ENCODE data around the gene SEL1L3. TPM values are rescaled to one million over a fixed set of nuclear protein-coding genes. Genes with fewer than 3 reads are reported as not detected.

Gene SEL1L3
- total RNA-seq, 2 experiments from 2014 or later = 180 to 313 TPM

GRCh38 chr4:25710637-25711036, 152.2 kb downstream of the SEL1L3 start:
- DNase-seq (ENCODE audit: low spot score) = no peak
- intact Hi-C loops (cut with micrococcal nuclease; ENCODE audit: unreplicated experiment) = no loop called here
- H3K27ac ChIP-seq (ENCODE audit: low read depth, low read length, poor library complexity, severe bottlenecking) = no peak overlapping the region
- ChIA-PET POLR2A (no interaction called here), CTCF (ENCODE audit: unreplicated experiment) (no interaction called here)
- no peaks in the 10 kb centered on the region for H3K36me3 ChIP-seq (ENCODE audit: insufficient read depth, low read length)
- H3K4me3 ChIP-seq (ENCODE audit: low read depth, low read length, poor library complexity, severe bottlenecking) = no peak overlapping the region
- H3K9me2 ChIP-seq (ENCODE audit: insufficient read depth, low read length) = no peaks in the 10 kb centered on the region
- H3K9me3 ChIP-seq (ENCODE audit: low read length) = no peaks in the 10 kb centered on the region
- no peaks in the 10 kb centered on the region for H4K20me1 ChIP-seq (ENCODE audit: insufficient read depth, low read length)
- H3K4me1 ChIP-seq (ENCODE audit: insufficient read depth, low read length, poor library complexity, severe bottlenecking) = no peaks in the 10 kb centered on the region
- H3K4me2 ChIP-seq (ENCODE audit: low read length) = no peak overlapping the region
- H2AFZ ChIP-seq (ENCODE audit: low read length) = no peak overlapping the region
- no TSS peak for BruUV-seq (replicated peaks)
- no peak for TF ChIP-seq EZH2phosphoT487 (IDR thresholded peaks at IDR 0.05; ENCODE audit: borderline replicate concordance, low read depth, low read length)
- TF ChIP-seq, protein P1, sequence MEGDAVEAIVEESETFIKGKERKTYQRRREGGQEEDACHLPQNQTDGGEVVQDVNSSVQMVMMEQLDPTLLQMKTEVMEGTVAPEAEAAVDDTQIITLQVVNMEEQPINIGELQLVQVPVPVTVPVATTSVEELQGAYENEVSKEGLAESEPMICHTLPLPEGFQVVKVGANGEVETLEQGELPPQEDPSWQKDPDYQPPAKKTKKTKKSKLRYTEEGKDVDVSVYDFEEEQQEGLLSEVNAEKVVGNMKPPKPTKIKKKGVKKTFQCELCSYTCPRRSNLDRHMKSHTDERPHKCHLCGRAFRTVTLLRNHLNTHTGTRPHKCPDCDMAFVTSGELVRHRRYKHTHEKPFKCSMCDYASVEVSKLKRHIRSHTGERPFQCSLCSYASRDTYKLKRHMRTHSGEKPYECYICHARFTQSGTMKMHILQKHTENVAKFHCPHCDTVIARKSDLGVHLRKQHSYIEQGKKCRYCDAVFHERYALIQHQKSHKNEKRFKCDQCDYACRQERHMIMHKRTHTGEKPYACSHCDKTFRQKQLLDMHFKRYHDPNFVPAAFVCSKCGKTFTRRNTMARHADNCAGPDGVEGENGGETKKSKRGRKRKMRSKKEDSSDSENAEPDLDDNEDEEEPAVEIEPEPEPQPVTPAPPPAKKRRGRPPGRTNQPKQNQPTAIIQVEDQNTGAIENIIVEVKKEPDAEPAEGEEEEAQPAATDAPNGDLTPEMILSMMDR (conservative IDR thresholded peaks at IDR 0.05; ENCODE audit: low read length) = no peak
- H3K79me2 ChIP-seq (ENCODE audit: insufficient read depth, low read depth, low read length) = no peaks in the 10 kb centered on the region

DNA sequence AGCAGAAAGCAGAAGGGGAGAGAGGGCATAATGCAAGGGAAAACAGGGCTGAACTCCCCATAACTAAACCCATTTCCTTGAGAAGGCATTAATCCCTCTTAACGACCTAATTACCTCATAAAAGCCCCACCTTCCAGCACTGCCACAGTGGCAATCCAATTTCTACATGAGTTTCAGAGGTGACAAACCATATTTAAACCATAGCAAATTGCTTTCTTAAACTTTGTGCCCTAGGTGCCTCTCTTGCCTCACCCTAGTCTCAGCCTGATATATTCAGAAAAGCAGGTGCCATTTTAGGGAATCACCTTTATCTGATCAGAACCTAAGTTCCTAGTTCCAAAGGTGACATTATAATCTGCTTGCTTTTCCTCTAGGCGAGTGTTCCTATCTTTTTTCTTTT, 158.3 kb downstream of the SEL1L3 start:
- Histone ChIP-seq H3K79me2 (ENCODE audit: insufficient read depth, low read depth, low read length) (no peaks in the 10 kb centered on the region), H2AFZ (ENCODE audit: low read length) (no peak overlapping the region), H3K9me2 (ENCODE audit: insufficient read depth, low read length) (no peaks in the 10 kb centered on the region), H3K36me3 (ENCODE audit: insufficient read depth, low read length) (no peaks in the 10 kb centered on the region), H3K9me3 (ENCODE audit: low read length) (no peaks in the 10 kb centered on the region), H3K27ac (ENCODE audit: low read depth, low read length, poor library complexity, severe bottlenecking) (no peak overlapping the region), H3K4me2 (ENCODE audit: low read length) (no peak overlapping the region), H4K20me1 (ENCODE audit: insufficient read depth, low read length) (no peaks in the 10 kb centered on the region), H3K4me1 (ENCODE audit: insufficient read depth, low read length, poor library complexity, severe bottlenecking) (no peaks in the 10 kb centered on the region), H3K4me3 (ENCODE audit: low read depth, low read length, poor library complexity, severe bottlenecking) (no peak overlapping the region)
- intact Hi-C loops (cut with micrococcal nuclease; ENCODE audit: unreplicated experiment) = no loop called here
- ChIA-PET POLR2A (interaction anchor here (1.0 kb wide), 1 partner anchor 8 kb away, joined by 5 read pairs; no protein-coding TSS in a partner anchor), CTCF (ENCODE audit: unreplicated experiment) (no interaction called here)
- no peak for TF ChIP-seq EZH2phosphoT487 (IDR thresholded peaks at IDR 0.05; ENCODE audit: borderline replicate concordance, low read depth, low read length)
- TF ChIP-seq, protein P1 (conservative IDR thresholded peaks at IDR 0.05; ENCODE audit: low read length) = no peak
- BruUV-seq (replicated peaks) = no TSS peak
- DNase-seq (ENCODE audit: low spot score) = no peak

GRCh38 chr4:25703731-25704388, 158.9 kb downstream of the SEL1L3 start:
- no peaks in the 10 kb centered on the region for H3K36me3 ChIP-seq (ENCODE audit: insufficient read depth, low read length)
- intact Hi-C loops (cut with micrococcal nuclease; ENCODE audit: unreplicated experiment) = no loop called here
- H3K79me2 ChIP-seq (ENCODE audit: insufficient read depth, low read depth, low read length) = no peaks in the 10 kb centered on the region
- H3K9me3 ChIP-seq (ENCODE audit: low read length) = no peaks in the 10 kb centered on the region
- ChIA-PET CTCF (ENCODE audit: unreplicated experiment) (no interaction called here), POLR2A (interaction anchor here (0.7 to 1.0 kb wide), 2 partner anchors 9 to 36 kb away, joined by 3 to 5 read pairs; no protein-coding TSS in a partner anchor)
- no peak overlapping the region for H2AFZ ChIP-seq (ENCODE audit: low read length)
- H3K9me2 ChIP-seq (ENCODE audit: insufficient read depth, low read length) = no peaks in the 10 kb centered on the region
- no peaks in the 10 kb centered on the region for H4K20me1 ChIP-seq (ENCODE audit: insufficient read depth, low read length)
- no peak for DNase-seq (ENCODE audit: low spot score)
- H3K4me3 ChIP-seq (ENCODE audit: low read depth, low read length, poor library complexity, severe bottlenecking) = no peak overlapping the region
- no peak for TF ChIP-seq EZH2phosphoT487 (IDR thresholded peaks at IDR 0.05; ENCODE audit: borderline replicate concordance, low read depth, low read length)
- H3K4me2 ChIP-seq (ENCODE audit: low read length) = no peak overlapping the region
- H3K27ac ChIP-seq (ENCODE audit: low read depth, low read length, poor library complexity, severe bottlenecking) = no peak overlapping the region
- no peaks in the 10 kb centered on the region for H3K4me1 ChIP-seq (ENCODE audit: insufficient read depth, low read length, poor library complexity, severe bottlenecking)
- no TSS peak for BruUV-seq (replicated peaks)

Measured in OCI-LY7 (cell line).